HCT116 (cell line): ENCODE measurements around the gene FHOD1. TPM values are rescaled to one million over a fixed set of nuclear protein-coding genes. Genes with fewer than 3 reads are reported as not detected.
A peak's percentile ranks its signal among the peaks of the same experiment; 100 is the strongest.

Experiments used
- ATAC-seq: fragments of 200-7000 bp; cut with Tn5 transposase; 2 replicates; pipeline ENCODE4 v1.9.1; 2020; ENCODE audit warnings: mild to moderate bottlenecking, moderate library complexity
- BruUV-seq: library from RNA; stranded (reverse); fragments of 400-500 nt; replicated peaks from 2 replicates; lab custom pipeline; 2021; lab: Mats Ljungman, UMichigan
- CTCF ChIA-PET: fragments of 300-600 bp; sonication (Branson Sonifier 250); formaldehyde crosslinking; loops from one replicate; lab custom pipeline; 2021; ENCODE audit warnings: antibody characterized with exemption; lab: Charles Lee
- POLR2A ChIA-PET: fragments of 300-600, 350-600 bp; sonication (Branson Sonifier 250); formaldehyde crosslinking; loops from one replicate; lab custom pipeline; 2021; ENCODE audit warnings: antibody characterized with exemption; lab: Charles Lee
- RAD21 ChIA-PET, 2 experiments: fragments of 300-600 bp; sonication (Branson Sonifier 250); formaldehyde crosslinking; loops; one replicate each; lab custom pipeline; 2023; ENCODE audit warnings: low total read pairs in 2 of 2; ENCODE audit not compliant: uncharacterized antibody in 2 of 2, unreplicated experiment in 2 of 2, low non-redundant PET in 1 of 2; lab: Charles Lee
- DNase-seq: peaks from one replicate; pipeline ENCODE4 v3.0.0-alpha.2; 2010; ENCODE audit warnings: low read depth, low spot score
- H2AFZ ChIP-seq: fragments of 200-600 bp; shearing (Covaris generic), sonication (generic); 2 replicates; pipeline ENCODE4 v1.6.1; 2017; ENCODE audit warnings: low read depth, mixed run types, mixed read lengths, antibody characterized with exemption, low read length; ENCODE audit not compliant: poor library complexity, severe bottlenecking
- H3K27ac ChIP-seq: 2 replicates; pipeline ENCODE4 v1.5.1; 2012; ENCODE audit warnings: low read depth, low read length
- H3K27me3 ChIP-seq: fragments of 200-600 bp; sonication (generic); 2 replicates; pipeline ENCODE4 v1.6.1; 2016; ENCODE audit warnings: mixed run types, low read length, mixed read lengths; ENCODE audit not compliant: insufficient read depth
- H3K36me3 ChIP-seq, 2 experiments: fragments of 200-500 bp in 1 of 2; fragments of 200-600 bp in 1 of 2; sonication (Bioruptor generic) in 1 of 2; sonication (generic) in 1 of 2; 2 replicates each; pipeline versions ENCODE4 v1.5.1 to v1.6.1; 2014 to 2016; ENCODE audit warnings: low read length in 2 of 2, inconsistent platforms in 1 of 2, mixed read lengths in 1 of 2, mixed run types in 1 of 2; ENCODE audit not compliant: insufficient read depth in 2 of 2, control insufficient read depth in 1 of 2
- H3K4me1 ChIP-seq, 2 experiments: fragments of 200-600 bp in 1 of 2; sonication (generic) in 1 of 2; 2 replicates each; pipeline versions ENCODE4 v1.5.1 to v1.6.1; 2012 to 2017; ENCODE audit warnings: low read length in 2 of 2, inconsistent platforms in 1 of 2, mild to moderate bottlenecking in 1 of 2, mixed read lengths in 1 of 2, mixed run types in 1 of 2, moderate library complexity in 1 of 2; ENCODE audit not compliant: insufficient read depth in 2 of 2, control insufficient read depth in 1 of 2
- H3K4me2 ChIP-seq: fragments of 200-600 bp; sonication (generic); 2 replicates; pipeline ENCODE4 v1.6.1; 2017; ENCODE audit warnings: mixed run types, low read length, mixed read lengths
- H3K4me3 ChIP-seq, 2 experiments: fragments of 200-600 bp in 1 of 2; sonication (generic) in 1 of 2; replicated peaks in 1 of 2; 2 replicates each; pipeline ENCODE4 v1.5.1; 2011 to 2016; ENCODE audit warnings: low read length in 2 of 2, control low read depth in 1 of 2, low read depth in 1 of 2, mild to moderate bottlenecking in 1 of 2, mixed read lengths in 1 of 2, mixed run types in 1 of 2
- H3K79me2 ChIP-seq: fragments of 200-600 bp; sonication (generic); 2 replicates; pipeline ENCODE4 v1.6.1; 2017; ENCODE audit warnings: mild to moderate bottlenecking, mixed run types, low read length, moderate library complexity, mixed read lengths; ENCODE audit not compliant: insufficient read depth
- H3K9ac ChIP-seq: fragments of 200-600 bp; sonication (generic); 2 replicates; pipeline ENCODE4 v1.6.1; 2016; ENCODE audit warnings: low read length, mixed read lengths
- H3K9me2 ChIP-seq: fragments of 200-600 bp; sonication (generic), shearing (Covaris generic); 2 replicates; pipeline ENCODE4 v1.6.1; 2017; ENCODE audit warnings: mixed run types, mild to moderate bottlenecking, moderate library complexity; ENCODE audit not compliant: insufficient read depth
- H3K9me3 ChIP-seq, 2 experiments: fragments of 200-500 bp in 1 of 2; fragments of 200-600 bp in 1 of 2; sonication (Bioruptor generic) in 1 of 2; sonication (generic) in 1 of 2; 2 replicates each; pipeline ENCODE4 v1.6.1; 2014 to 2017; ENCODE audit warnings: low read length in 2 of 2, mixed read lengths in 2 of 2, inconsistent platforms in 1 of 2, low read depth in 1 of 2, mild to moderate bottlenecking in 1 of 2, mixed run types in 1 of 2, moderate library complexity in 1 of 2; ENCODE audit not compliant: control insufficient read depth in 1 of 2, insufficient read depth in 1 of 2
- H4K20me1 ChIP-seq: fragments of 200-600 bp; sonication (generic), shearing (Covaris generic); 2 replicates; pipeline ENCODE4 v1.6.1; 2017; ENCODE audit warnings: mixed run types, mild to moderate bottlenecking, moderate library complexity; ENCODE audit not compliant: insufficient read depth
- CBX3 ChIP-seq: IDR thresholded peaks from 2 replicates; pipeline ENCODE4 v1.6.1; 2012; ENCODE audit warnings: low read depth
- CEBPB ChIP-seq: IDR thresholded peaks from 2 replicates; pipeline ENCODE4 v1.6.1; 2012; ENCODE audit warnings: low read depth
- EGR1 ChIP-seq: IDR thresholded peaks from 2 replicates; pipeline ENCODE4 v1.6.1; 2012; ENCODE audit warnings: low read depth
- ELF1 ChIP-seq: IDR thresholded peaks from 2 replicates; pipeline ENCODE4 v1.6.1; 2012; ENCODE audit warnings: low read depth, borderline replicate concordance
- EZH2 ChIP-seq: fragments of 200-600 bp; sonication (generic); IDR thresholded peaks from 2 replicates; pipeline ENCODE4 v1.6.1; 2017; ENCODE audit warnings: antibody characterized with exemption, mixed run types
- EZH2phosphoT487 ChIP-seq: fragments of 200-600 bp; IDR thresholded peaks from 2 replicates; pipeline ENCODE4 v1.6.1; 2018; ENCODE audit warnings: antibody characterized with exemption, borderline replicate concordance
- FOSL1 ChIP-seq: IDR thresholded peaks from 2 replicates; pipeline ENCODE4 v1.6.1; 2012; ENCODE audit warnings: low read depth
- JUND ChIP-seq: IDR thresholded peaks from 2 replicates; pipeline ENCODE4 v1.6.1; 2012
- POLR2A ChIP-seq: IDR thresholded peaks from 2 replicates; pipeline ENCODE4 v1.7.0; 2011; ENCODE audit warnings: borderline replicate concordance; ENCODE audit not compliant: insufficient read depth, insufficient read length; ENCODE audit errors: extremely low read depth
- SIN3A ChIP-seq: IDR thresholded peaks from 2 replicates; pipeline ENCODE4 v1.6.1; 2012; ENCODE audit warnings: low read depth
- SP1 ChIP-seq: IDR thresholded peaks from 2 replicates; pipeline ENCODE4 v1.6.1; 2012; ENCODE audit warnings: low read depth
- SRF ChIP-seq: IDR thresholded peaks from 2 replicates; pipeline ENCODE4 v1.6.1; 2012; ENCODE audit warnings: low read depth
- ZFX ChIP-seq: fragments of 450-650 bp; IDR thresholded peaks from 2 replicates; pipeline ENCODE4 v1.6.1; 2017
- ZNF274 ChIP-seq: fragments of 200-500 bp; sonication (Bioruptor generic); IDR thresholded peaks from 2 replicates; pipeline ENCODE4 v1.6.1; 2014; ENCODE audit warnings: mild to moderate bottlenecking, low read depth, low read length, inconsistent platforms
- intact Hi-C: fragments of 100-400 bp; cut with micrococcal nuclease; formaldehyde crosslinking; loops from 2 replicates; pipeline ENCODE4 v1.10.0; 2022
- total RNA-seq: library from RNA; stranded (reverse); gene quantifications from one replicate; pipeline ENCODE4 v1.2.1, GENCODE V29; 2021; ENCODE audit not compliant: unreplicated experiment
- TF ChIP-seq, protein P1 (sequence below): IDR thresholded peaks from 2 replicates; pipeline ENCODE4 v1.6.1; 2012
- TF ChIP-seq, protein P2 (sequence below): IDR thresholded peaks from 2 replicates; pipeline ENCODE4 v1.6.1; 2012; ENCODE audit warnings: low read depth
- TF ChIP-seq, protein P3 (sequence below): IDR thresholded peaks from 2 replicates; pipeline ENCODE4 v1.6.1; 2012

Gene FHOD1
- total RNA-seq, 1 experiment from 2014 or later, result 69.2 TPM

DNA sequence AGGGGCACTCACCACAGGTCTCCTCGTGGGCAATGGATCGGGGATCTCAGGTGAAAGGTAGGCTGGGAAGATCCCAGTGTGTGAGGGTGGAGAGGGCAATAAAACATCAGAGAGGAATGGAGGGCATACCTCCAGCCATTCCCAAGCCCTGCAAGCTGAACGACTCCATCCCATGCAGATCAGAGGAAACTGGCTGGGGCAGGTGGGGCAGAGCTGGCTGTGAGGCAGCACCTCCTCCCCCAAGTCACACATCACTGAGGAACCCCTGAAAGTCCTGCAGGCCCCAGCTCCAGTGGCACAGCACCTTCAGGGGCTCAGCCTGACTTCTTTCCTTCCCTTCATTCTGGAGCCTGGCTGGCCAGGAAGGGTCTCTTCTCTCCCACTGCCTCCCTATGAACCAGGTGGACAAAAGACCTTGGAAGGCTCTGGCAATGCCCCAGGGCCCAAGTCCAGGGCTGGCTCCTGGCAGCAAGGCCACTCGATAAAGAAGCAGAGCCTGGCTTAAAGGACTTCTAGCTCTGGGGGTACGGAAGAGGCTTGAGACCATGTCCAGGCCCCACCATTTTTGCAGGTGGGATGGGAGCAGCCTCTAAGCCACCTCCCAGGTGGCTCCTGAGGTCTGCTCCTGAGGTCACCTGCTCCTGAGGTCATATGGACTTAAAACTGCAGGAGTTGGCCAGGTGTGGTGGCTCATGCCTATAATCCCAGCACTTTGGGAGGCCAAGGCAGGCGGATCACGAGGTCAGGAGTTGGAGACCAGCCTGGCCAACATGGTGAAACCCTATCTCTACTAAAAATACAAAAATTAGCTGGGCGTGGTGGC, 33.9 kb downstream of the FHOD1 start:
- ATAC-seq, result no peak
- Histone ChIP-seq H3K4me3 (no peak overlapping the region), H3K4me2 (peak overlapping the region; percentile 30), H4K20me1 (no peaks in the 10 kb centered on the region), H3K4me1 (peaks cover 0 to 11% of the 10 kb centered on the region in 2 experiments; a peak in 2 of 4 replicates), H3K9me2 (no peaks in the 10 kb centered on the region), H3K27ac (no peak overlapping the region), H3K9me3 (no peaks in the 10 kb centered on the region), H3K36me3 (no peaks in the 10 kb centered on the region), H3K27me3 (no peaks in the 10 kb centered on the region), H3K79me2 (no peaks in the 10 kb centered on the region), H3K9ac (no peak overlapping the region), H2AFZ (no peak overlapping the region)
- intact Hi-C loops, result no loop called here
- RAD21 ChIA-PET, result no interaction called here
- POLR2A ChIA-PET, result no interaction called here
- TF ChIP-seq CEBPB (no peak), SIN3A (no peak), EZH2phosphoT487 (no peak), ZNF274 (no peak), ELF1 (no peak), ZFX (no peak), CBX3 (no peak), EZH2 (no peak)
- TF ChIP-seq, protein P1, sequence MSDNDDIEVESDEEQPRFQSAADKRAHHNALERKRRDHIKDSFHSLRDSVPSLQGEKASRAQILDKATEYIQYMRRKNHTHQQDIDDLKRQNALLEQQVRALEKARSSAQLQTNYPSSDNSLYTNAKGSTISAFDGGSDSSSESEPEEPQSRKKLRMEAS, result no peak
- BruUV-seq, result no TSS peak
- CTCF ChIA-PET, result interaction anchor here (3.1 kb wide), 1 partner anchor 15 kb away, joined by 13 read pairs; the partner anchor contains the start of gene ELMO3
- DNase-seq, result no peak

DNA sequence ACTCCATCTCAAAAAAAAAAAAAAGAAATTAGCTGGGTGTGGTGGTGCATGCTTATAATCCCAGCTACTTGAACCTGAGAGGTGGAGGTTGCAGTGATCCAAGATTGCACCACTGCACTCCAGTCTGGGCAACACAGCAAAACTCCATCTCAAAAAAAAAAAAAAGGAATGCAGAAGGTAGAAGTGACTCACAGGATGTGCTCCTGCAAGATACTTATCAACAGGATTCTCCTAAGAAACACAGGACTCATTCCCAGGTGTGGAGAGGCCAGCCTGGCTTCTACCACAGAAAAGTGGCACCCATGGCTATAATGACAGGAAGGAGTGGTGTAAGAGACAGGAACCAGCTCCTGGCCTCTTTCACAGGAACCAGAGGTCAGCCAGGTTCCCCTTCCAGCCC, 34.5 kb downstream of the FHOD1 start:
- Histone ChIP-seq H3K4me1 (peaks cover 5 to 18% of the 10 kb centered on the region in 2 experiments), H3K27me3 (no peaks in the 10 kb centered on the region), H3K9me3 (no peaks in the 10 kb centered on the region), H3K4me2 (peak overlapping the region; percentile 30), H3K9ac (no peak overlapping the region), H4K20me1 (no peaks in the 10 kb centered on the region), H3K4me3 (no peak overlapping the region), H3K79me2 (no peaks in the 10 kb centered on the region), H3K9me2 (no peaks in the 10 kb centered on the region), H3K36me3 (no peaks in the 10 kb centered on the region), H2AFZ (no peak overlapping the region)
- CTCF ChIA-PET, result interaction anchor here (3.1 kb wide), 1 partner anchor 14 kb away, joined by 13 read pairs; the partner anchor contains the start of gene ELMO3
- intact Hi-C loops, result no loop called here
- no peak for DNase-seq
- POLR2A ChIA-PET, result no interaction called here
- RAD21 ChIA-PET, result no interaction called here
- ATAC-seq, result no peak
- no TSS peak for BruUV-seq
- TF ChIP-seq SP1, result no peak
- TF ChIP-seq POLR2A, result no peak
- TF ChIP-seq, protein P1, result no peak
- TF ChIP-seq, protein P2, sequence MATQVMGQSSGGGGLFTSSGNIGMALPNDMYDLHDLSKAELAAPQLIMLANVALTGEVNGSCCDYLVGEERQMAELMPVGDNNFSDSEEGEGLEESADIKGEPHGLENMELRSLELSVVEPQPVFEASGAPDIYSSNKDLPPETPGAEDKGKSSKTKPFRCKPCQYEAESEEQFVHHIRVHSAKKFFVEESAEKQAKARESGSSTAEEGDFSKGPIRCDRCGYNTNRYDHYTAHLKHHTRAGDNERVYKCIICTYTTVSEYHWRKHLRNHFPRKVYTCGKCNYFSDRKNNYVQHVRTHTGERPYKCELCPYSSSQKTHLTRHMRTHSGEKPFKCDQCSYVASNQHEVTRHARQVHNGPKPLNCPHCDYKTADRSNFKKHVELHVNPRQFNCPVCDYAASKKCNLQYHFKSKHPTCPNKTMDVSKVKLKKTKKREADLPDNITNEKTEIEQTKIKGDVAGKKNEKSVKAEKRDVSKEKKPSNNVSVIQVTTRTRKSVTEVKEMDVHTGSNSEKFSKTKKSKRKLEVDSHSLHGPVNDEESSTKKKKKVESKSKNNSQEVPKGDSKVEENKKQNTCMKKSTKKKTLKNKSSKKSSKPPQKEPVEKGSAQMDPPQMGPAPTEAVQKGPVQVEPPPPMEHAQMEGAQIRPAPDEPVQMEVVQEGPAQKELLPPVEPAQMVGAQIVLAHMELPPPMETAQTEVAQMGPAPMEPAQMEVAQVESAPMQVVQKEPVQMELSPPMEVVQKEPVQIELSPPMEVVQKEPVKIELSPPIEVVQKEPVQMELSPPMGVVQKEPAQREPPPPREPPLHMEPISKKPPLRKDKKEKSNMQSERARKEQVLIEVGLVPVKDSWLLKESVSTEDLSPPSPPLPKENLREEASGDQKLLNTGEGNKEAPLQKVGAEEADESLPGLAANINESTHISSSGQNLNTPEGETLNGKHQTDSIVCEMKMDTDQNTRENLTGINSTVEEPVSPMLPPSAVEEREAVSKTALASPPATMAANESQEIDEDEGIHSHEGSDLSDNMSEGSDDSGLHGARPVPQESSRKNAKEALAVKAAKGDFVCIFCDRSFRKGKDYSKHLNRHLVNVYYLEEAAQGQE, result no peak
- TF ChIP-seq EGR1, result no peak
- no peak for TF ChIP-seq FOSL1
- TF ChIP-seq ZNF274, result no peak
- TF ChIP-seq JUND, result no peak
- no peak for TF ChIP-seq SIN3A
- TF ChIP-seq CEBPB, result no peak
- TF ChIP-seq ELF1, result no peak
- TF ChIP-seq EZH2, result no peak
- TF ChIP-seq, protein P3, sequence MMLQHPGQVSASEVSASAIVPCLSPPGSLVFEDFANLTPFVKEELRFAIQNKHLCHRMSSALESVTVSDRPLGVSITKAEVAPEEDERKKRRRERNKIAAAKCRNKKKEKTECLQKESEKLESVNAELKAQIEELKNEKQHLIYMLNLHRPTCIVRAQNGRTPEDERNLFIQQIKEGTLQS, result no peak
- TF ChIP-seq EZH2phosphoT487, result no peak
- TF ChIP-seq SRF, result no peak
- TF ChIP-seq ZFX, result no peak
- TF ChIP-seq, all 23 proteins: peak for 0
- no peak overlapping the region for H3K27ac ChIP-seq
